Measurements from ENCODE around the gene LONP2. TPM values are rescaled to one million over a fixed set of nuclear protein-coding genes. Genes with fewer than 3 reads are reported as not detected.

The LONP2 gene
- total and polyA plus RNA-seq, 4 donors = 30.0 to 304 (median 52.8) TPM

GRCh38 chr16:48277158-48277557, 33.1 kb downstream of the LONP2 start:
- WGBS = 83% methylated on average over 5 of the region's 5 CpGs

GRCh38 chr16:48279199-48279598, 35.1 kb downstream of the LONP2 start:
- no peak for DNase-seq (ENCODE audit: low spot score)
- no peaks in the 10 kb centered on the region for H3K27me3 ChIP-seq (ENCODE audit: control insufficient read depth in 4 of 4, insufficient read depth in 4 of 4, low read length in 3 of 4)
- no peak overlapping the region for H3K9ac ChIP-seq (ENCODE audit: low read depth in 1 of 2, low read length in 2 of 2)
- 84% methylated on average over 2 of the region's 2 CpGs for WGBS
- peaks cover 0 to 30% (median 16%) of the 10 kb centered on the region in 4 donors for H3K36me3 ChIP-seq (ENCODE audit: control insufficient read depth in 4 of 4, insufficient read depth in 3 of 4, low read depth in 1 of 4, low read length in 3 of 4)
- TF ChIP-seq ATF3 (IDR thresholded peaks at IDR 0.05) = no peak
- TF ChIP-seq RAD21 (IDR thresholded peaks at IDR 0.05) = no peak
- TF ChIP-seq GABPA (IDR thresholded peaks at IDR 0.05 in 1 of 2, conservative IDR thresholded peaks at IDR 0.05 in 1 of 2) = no peak
- TF ChIP-seq, protein P1, sequence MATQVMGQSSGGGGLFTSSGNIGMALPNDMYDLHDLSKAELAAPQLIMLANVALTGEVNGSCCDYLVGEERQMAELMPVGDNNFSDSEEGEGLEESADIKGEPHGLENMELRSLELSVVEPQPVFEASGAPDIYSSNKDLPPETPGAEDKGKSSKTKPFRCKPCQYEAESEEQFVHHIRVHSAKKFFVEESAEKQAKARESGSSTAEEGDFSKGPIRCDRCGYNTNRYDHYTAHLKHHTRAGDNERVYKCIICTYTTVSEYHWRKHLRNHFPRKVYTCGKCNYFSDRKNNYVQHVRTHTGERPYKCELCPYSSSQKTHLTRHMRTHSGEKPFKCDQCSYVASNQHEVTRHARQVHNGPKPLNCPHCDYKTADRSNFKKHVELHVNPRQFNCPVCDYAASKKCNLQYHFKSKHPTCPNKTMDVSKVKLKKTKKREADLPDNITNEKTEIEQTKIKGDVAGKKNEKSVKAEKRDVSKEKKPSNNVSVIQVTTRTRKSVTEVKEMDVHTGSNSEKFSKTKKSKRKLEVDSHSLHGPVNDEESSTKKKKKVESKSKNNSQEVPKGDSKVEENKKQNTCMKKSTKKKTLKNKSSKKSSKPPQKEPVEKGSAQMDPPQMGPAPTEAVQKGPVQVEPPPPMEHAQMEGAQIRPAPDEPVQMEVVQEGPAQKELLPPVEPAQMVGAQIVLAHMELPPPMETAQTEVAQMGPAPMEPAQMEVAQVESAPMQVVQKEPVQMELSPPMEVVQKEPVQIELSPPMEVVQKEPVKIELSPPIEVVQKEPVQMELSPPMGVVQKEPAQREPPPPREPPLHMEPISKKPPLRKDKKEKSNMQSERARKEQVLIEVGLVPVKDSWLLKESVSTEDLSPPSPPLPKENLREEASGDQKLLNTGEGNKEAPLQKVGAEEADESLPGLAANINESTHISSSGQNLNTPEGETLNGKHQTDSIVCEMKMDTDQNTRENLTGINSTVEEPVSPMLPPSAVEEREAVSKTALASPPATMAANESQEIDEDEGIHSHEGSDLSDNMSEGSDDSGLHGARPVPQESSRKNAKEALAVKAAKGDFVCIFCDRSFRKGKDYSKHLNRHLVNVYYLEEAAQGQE (IDR thresholded peaks at IDR 0.05) = no peak
- TF ChIP-seq EGR1 (IDR thresholded peaks at IDR 0.05; ENCODE audit: low read depth in 2 of 2) = no peak
- TF ChIP-seq, protein P2, sequence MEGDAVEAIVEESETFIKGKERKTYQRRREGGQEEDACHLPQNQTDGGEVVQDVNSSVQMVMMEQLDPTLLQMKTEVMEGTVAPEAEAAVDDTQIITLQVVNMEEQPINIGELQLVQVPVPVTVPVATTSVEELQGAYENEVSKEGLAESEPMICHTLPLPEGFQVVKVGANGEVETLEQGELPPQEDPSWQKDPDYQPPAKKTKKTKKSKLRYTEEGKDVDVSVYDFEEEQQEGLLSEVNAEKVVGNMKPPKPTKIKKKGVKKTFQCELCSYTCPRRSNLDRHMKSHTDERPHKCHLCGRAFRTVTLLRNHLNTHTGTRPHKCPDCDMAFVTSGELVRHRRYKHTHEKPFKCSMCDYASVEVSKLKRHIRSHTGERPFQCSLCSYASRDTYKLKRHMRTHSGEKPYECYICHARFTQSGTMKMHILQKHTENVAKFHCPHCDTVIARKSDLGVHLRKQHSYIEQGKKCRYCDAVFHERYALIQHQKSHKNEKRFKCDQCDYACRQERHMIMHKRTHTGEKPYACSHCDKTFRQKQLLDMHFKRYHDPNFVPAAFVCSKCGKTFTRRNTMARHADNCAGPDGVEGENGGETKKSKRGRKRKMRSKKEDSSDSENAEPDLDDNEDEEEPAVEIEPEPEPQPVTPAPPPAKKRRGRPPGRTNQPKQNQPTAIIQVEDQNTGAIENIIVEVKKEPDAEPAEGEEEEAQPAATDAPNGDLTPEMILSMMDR (IDR thresholded peaks at IDR 0.05; ENCODE audit: low read depth, low read length, missing input control) = no peak
- no peak for TF ChIP-seq YY1 (IDR thresholded peaks at IDR 0.05)
- no peak for TF ChIP-seq FOXA1 (IDR thresholded peaks at IDR 0.05)
- TF ChIP-seq NR2F2 (IDR thresholded peaks at IDR 0.05) = no peak
- no peak for TF ChIP-seq TAF1 (conservative IDR thresholded peaks at IDR 0.05)
- TF ChIP-seq HNF4G (IDR thresholded peaks at IDR 0.05) = no peak
- TF ChIP-seq ZBTB33 (IDR thresholded peaks at IDR 0.05) = no peak
- TF ChIP-seq HNF4A (conservative IDR thresholded peaks at IDR 0.05) = no peak
- no peak for TF ChIP-seq SP1 (IDR thresholded peaks at IDR 0.05)
- TF ChIP-seq, protein P3, sequence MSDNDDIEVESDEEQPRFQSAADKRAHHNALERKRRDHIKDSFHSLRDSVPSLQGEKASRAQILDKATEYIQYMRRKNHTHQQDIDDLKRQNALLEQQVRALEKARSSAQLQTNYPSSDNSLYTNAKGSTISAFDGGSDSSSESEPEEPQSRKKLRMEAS (IDR thresholded peaks at IDR 0.05) = no peak
- H3K4me3 ChIP-seq (ENCODE audit: low read depth in 1 of 3, low read length in 3 of 3) = no peak overlapping the region
- H3K4me1 ChIP-seq (ENCODE audit: control insufficient read depth in 4 of 4, insufficient read depth in 4 of 4, low read length in 3 of 4) = peaks cover 0 to 8% (median 2%) of the 10 kb centered on the region in 4 donors
- no peaks in the 10 kb centered on the region for H3K9me3 ChIP-seq (ENCODE audit: control insufficient read depth in 4 of 4, low read length in 3 of 4)
- no peak overlapping the region for H3K27ac ChIP-seq (ENCODE audit: low read depth in 1 of 2, low read length in 2 of 2)

More at GRCh38 chr16:48277158-48277557, 33.1 kb downstream of the LONP2 start:
- H3K27ac ChIP-seq (ENCODE audit: low read depth in 1 of 2, low read length in 2 of 2) = no peak overlapping the region
- TF ChIP-seq YY1 (IDR thresholded peaks at IDR 0.05) (no peak), ZBTB33 (IDR thresholded peaks at IDR 0.05) (no peak), SP1 (IDR thresholded peaks at IDR 0.05) (no peak), JUND (IDR thresholded peaks at IDR 0.05) (no peak), EGR1 (IDR thresholded peaks at IDR 0.05; ENCODE audit: low read depth in 2 of 2) (no peak), TAF1 (conservative IDR thresholded peaks at IDR 0.05) (no peak), FOXA2 (IDR thresholded peaks at IDR 0.05) (no peak), RXRA (IDR thresholded peaks at IDR 0.05) (no peak), HNF4G (IDR thresholded peaks at IDR 0.05) (no peak)
- TF ChIP-seq, protein P3 (IDR thresholded peaks at IDR 0.05) = no peak
- no peak overlapping the region for H3K4me3 ChIP-seq (ENCODE audit: low read depth in 1 of 3, low read length in 3 of 3)
- no peaks in the 10 kb centered on the region for H3K27me3 ChIP-seq (ENCODE audit: control insufficient read depth in 4 of 4, insufficient read depth in 4 of 4, low read length in 3 of 4)
- H3K4me1 ChIP-seq (ENCODE audit: control insufficient read depth in 4 of 4, insufficient read depth in 4 of 4, low read length in 3 of 4) = peaks cover 0 to 8% (median 0%) of the 10 kb centered on the region in 4 donors
- H3K9me3 ChIP-seq (ENCODE audit: control insufficient read depth in 4 of 4, low read length in 3 of 4) = no peaks in the 10 kb centered on the region
- H3K9ac ChIP-seq (ENCODE audit: low read depth in 1 of 2, low read length in 2 of 2) = no peak overlapping the region
- no peak for DNase-seq (ENCODE audit: low spot score)
- peaks cover 1 to 34% (median 18%) of the 10 kb centered on the region in 4 donors for H3K36me3 ChIP-seq (ENCODE audit: control insufficient read depth in 4 of 4, insufficient read depth in 3 of 4, low read depth in 1 of 4, low read length in 3 of 4)
